Prostate gland (tissue), 2 donors: ENCODE measurements around the gene ZBED3. TPM values are rescaled to one million over a fixed set of nuclear protein-coding genes. Genes with fewer than 3 reads are reported as not detected.

Experiments
- DNase-seq: peaks from one replicate; pipeline ENCODE4 v3.0.0-alpha.2; 2019; ENCODE audit warnings: low spot score
- H3K27ac ChIP-seq, 2 donors: fragments of 200-600 bp; sonication (generic); 2 replicates each; pipeline ENCODE4 v1.5.1; 2017 to 2019
- H3K27me3 ChIP-seq: fragments of 200-600 bp; sonication (generic); replicated peaks from 2 replicates; pipeline ENCODE4 v1.5.1; 2019; ENCODE audit not compliant: insufficient read depth
- H3K36me3 ChIP-seq, 2 donors: fragments of 200-600 bp; sonication (generic); 1 replicate in 1 of 2; 2 replicates in 1 of 2; pipeline versions ENCODE4 v1.5.1 to v1.8.1; 2017 to 2019
- H3K4me1 ChIP-seq: fragments of 200-600 bp; sonication (generic); replicated peaks from 2 replicates; pipeline ENCODE4 v1.5.1; 2019
- H3K4me3 ChIP-seq, 2 donors: fragments of 200-600 bp; sonication (generic); 2 replicates each; pipeline ENCODE4 v1.5.1; 2017 to 2019
- H3K9me3 ChIP-seq: fragments of 200-600 bp; sonication (generic); 2 replicates; pipeline ENCODE4 v1.5.1; 2017
- CTCF ChIP-seq, 4 experiments: fragments of 200-600 bp in 2 of 4; fragments of 450-650 bp in 2 of 4; sonication (generic) in 2 of 4; IDR thresholded peaks; 1 replicate in 3 of 4; 2 replicates in 1 of 4; pipeline ENCODE4 v1.5.1; 2016 to 2019; ENCODE audit warnings: antibody characterized with exemption in 4 of 4, mild to moderate bottlenecking in 2 of 4, moderate library complexity in 2 of 4
- POLR2A ChIP-seq: fragments of 450-650 bp; IDR thresholded peaks from one replicate; pipeline ENCODE4 v1.6.1; 2016; ENCODE audit warnings: antibody characterized with exemption, mild to moderate bottlenecking
- POLR2AphosphoS5 ChIP-seq: sonication (generic); formaldehyde crosslinking; IDR thresholded peaks from one replicate; pipeline ENCODE4 v1.6.1; 2017; ENCODE audit warnings: antibody characterized with exemption
- WGBS: methylation state at CpG from one replicate; pipeline ENCODE4 v1.1.5; 2018; 5-methylcytosine and 5-hydroxymethylcytosine counted together
- intact Hi-C: fragments of 100-400 bp; cut with DNase I; formaldehyde crosslinking; loops from one replicate; pipeline ENCODE4 v1.14.2; 2022
- total RNA-seq, 2 donors: library from RNA; depleted of rRNA; stranded (reverse); fragments of >200 nt; gene quantifications; one replicate each; pipeline ENCODE4 v1.1.0, GENCODE V29; 2016

ZBED3 gene
- total RNA-seq, 2 donors from 2014 or later: 11.9 to 25.3 TPM

- intact Hi-C loops: no loop called here
- Histone ChIP-seq H3K27me3 (no peaks in the 10 kb centered on the region), H3K4me1 (no peaks in the 10 kb centered on the region), H3K4me3 (no peak overlapping the region), H3K9me3 (no peaks in the 10 kb centered on the region), H3K27ac (no peak overlapping the region), H3K36me3 (no peaks in the 10 kb centered on the region)
- DNase-seq: no peak
- TF ChIP-seq POLR2A (no peak), POLR2AphosphoS5 (no peak), CTCF (IDR thresholded peaks at IDR 0.05) (no peak)
Observed at GRCh38 chr5:77104813-77105212, 17.7 kb upstream of the ZBED3 start.

GRCh38 chr5:77103457-77103856 lies 16.4 kb upstream of the ZBED3 start:
- Histone ChIP-seq H3K4me3 (no peak overlapping the region), H3K36me3 (no peaks in the 10 kb centered on the region), H3K9me3 (no peaks in the 10 kb centered on the region), H3K27ac (no peak overlapping the region), H3K27me3 (no peaks in the 10 kb centered on the region), H3K4me1 (no peaks in the 10 kb centered on the region)
- WGBS: 67% methylated on average over 1 of the region's 1 CpG
- intact Hi-C loops: no loop called here
- no peak for DNase-seq
- TF ChIP-seq POLR2A: no peak

GRCh38 chr5:77102549-77102948 lies 15.5 kb upstream of the ZBED3 start:
- WGBS: 90% methylated on average over 7 of the region's 7 CpGs
- no peaks in the 10 kb centered on the region for H3K36me3 ChIP-seq
- TF ChIP-seq POLR2AphosphoS5 (no peak), POLR2A (no peak), CTCF (IDR thresholded peaks at IDR 0.05) (no peak)
- DNase-seq: no peak
- no peaks in the 10 kb centered on the region for H3K27me3 ChIP-seq
- H3K4me1 ChIP-seq: no peaks in the 10 kb centered on the region
- no peaks in the 10 kb centered on the region for H3K9me3 ChIP-seq
- no peak overlapping the region for H3K4me3 ChIP-seq
- intact Hi-C loops: no loop called here
- no peak overlapping the region for H3K27ac ChIP-seq

- Histone ChIP-seq H3K4me1 (no peaks in the 10 kb centered on the region), H3K4me3 (no peak overlapping the region), H3K27me3 (no peaks in the 10 kb centered on the region), H3K27ac (no peak overlapping the region), H3K36me3 (no peaks in the 10 kb centered on the region), H3K9me3 (no peaks in the 10 kb centered on the region)
- DNase-seq: no peak
- intact Hi-C loops: no loop called here
- TF ChIP-seq POLR2AphosphoS5: no peak
- no peak for TF ChIP-seq CTCF (IDR thresholded peaks at IDR 0.05)
- TF ChIP-seq POLR2A: no peak
- WGBS: 95% methylated on average over 4 of the region's 4 CpGs
Observed at GRCh38 chr5:77101298-77101697, 14.2 kb upstream of the ZBED3 start.

GRCh38 chr5:77095189-77095588 lies 8.1 kb upstream of the ZBED3 start:
- no peak for TF ChIP-seq POLR2A
- no peak for TF ChIP-seq CTCF (IDR thresholded peaks at IDR 0.05)
- TF ChIP-seq POLR2AphosphoS5: no peak
- Histone ChIP-seq H3K9me3 (no peaks in the 10 kb centered on the region), H3K27ac (no peak overlapping the region), H3K4me3 (no peak overlapping the region), H3K4me1 (no peaks in the 10 kb centered on the region), H3K36me3 (no peaks in the 10 kb centered on the region), H3K27me3 (no peaks in the 10 kb centered on the region)
- intact Hi-C loops: no loop called here
- no peak for DNase-seq
- WGBS: 96% methylated on average over 4 of the region's 4 CpGs
